Liver (tissue), 9 donors: ENCODE measurements around the gene GBX1. TPM values are rescaled to one million over a fixed set of nuclear protein-coding genes. Genes with fewer than 3 reads are reported as not detected.

Experiments used
- DNase-seq: peaks from one replicate; pipeline ENCODE4 v3.0.0-alpha.2; 2017; ENCODE audit warnings: low spot score
- H3K27ac ChIP-seq, 2 donors: one replicate each; pipeline ENCODE4 v1.7.0; 2013; ENCODE audit warnings: inconsistent platforms in 2 of 2, low read length in 2 of 2, control low read depth in 1 of 2, low read depth in 1 of 2, mild to moderate bottlenecking in 1 of 2
- H3K27me3 ChIP-seq, 4 donors: one replicate each; pipeline versions ENCODE4 v1.6.1 to v1.7.0; 2013; ENCODE audit warnings: low read length in 3 of 4, inconsistent platforms in 1 of 4, mild to moderate bottlenecking in 1 of 4, moderate library complexity in 1 of 4; ENCODE audit not compliant: control insufficient read depth in 4 of 4, insufficient read depth in 4 of 4
- H3K36me3 ChIP-seq, 4 donors: one replicate each; pipeline versions ENCODE4 v1.6.1 to v1.7.0; 2013; ENCODE audit warnings: low read length in 3 of 4, mild to moderate bottlenecking in 3 of 4, low read depth in 1 of 4, moderate library complexity in 1 of 4; ENCODE audit not compliant: control insufficient read depth in 4 of 4, insufficient read depth in 3 of 4
- H3K4me1 ChIP-seq, 4 donors: one replicate each; pipeline versions ENCODE4 v1.6.1 to v1.7.0; 2013; ENCODE audit warnings: low read length in 3 of 4, mild to moderate bottlenecking in 3 of 4, moderate library complexity in 1 of 4; ENCODE audit not compliant: control insufficient read depth in 4 of 4, insufficient read depth in 4 of 4
- H3K4me3 ChIP-seq, 3 donors: one replicate each; pipeline versions ENCODE4 v1.6.1 to v1.7.0; 2013; ENCODE audit warnings: low read length in 3 of 3, control low read depth in 1 of 3, low read depth in 1 of 3, mild to moderate bottlenecking in 1 of 3
- H3K9ac ChIP-seq, 2 donors: one replicate each; pipeline ENCODE4 v1.7.0; 2013; ENCODE audit warnings: low read length in 2 of 2, mild to moderate bottlenecking in 2 of 2, moderate library complexity in 2 of 2, control low read depth in 1 of 2, low read depth in 1 of 2
- H3K9me3 ChIP-seq, 4 donors: one replicate each; pipeline versions ENCODE4 v1.6.1 to v1.7.0; 2013; ENCODE audit warnings: low read length in 3 of 4; ENCODE audit not compliant: control insufficient read depth in 4 of 4
- EGR1 ChIP-seq, 2 donors: IDR thresholded peaks; 2 replicates each; pipeline ENCODE4 v1.6.1; 2016 to 2018; ENCODE audit warnings: antibody characterized with exemption in 2 of 2, low read depth in 2 of 2
- FOXA1 ChIP-seq: IDR thresholded peaks from 2 replicates; pipeline ENCODE4 v1.6.1; 2016; ENCODE audit warnings: antibody characterized with exemption
- FOXA2 ChIP-seq: IDR thresholded peaks from 2 replicates; pipeline ENCODE4 v1.6.1; 2016; ENCODE audit warnings: antibody characterized with exemption
- GABPA ChIP-seq, 2 donors: IDR thresholded peaks in 1 of 2; conservative IDR thresholded peaks in 1 of 2; 2 replicates each; pipeline ENCODE4 v1.6.1; 2016; ENCODE audit warnings: antibody characterized with exemption in 2 of 2, mild to moderate bottlenecking in 1 of 2, moderate library complexity in 1 of 2
- HNF4A ChIP-seq, 2 donors: conservative IDR thresholded peaks; 2 replicates each; pipeline ENCODE4 v1.6.1; 2016; ENCODE audit warnings: antibody characterized with exemption in 2 of 2, mild to moderate bottlenecking in 2 of 2
- HNF4G ChIP-seq: IDR thresholded peaks from 2 replicates; pipeline ENCODE4 v1.6.1; 2016; ENCODE audit warnings: antibody characterized with exemption
- JUND ChIP-seq, 2 donors: IDR thresholded peaks; 2 replicates each; pipeline ENCODE4 v1.6.1; 2016; ENCODE audit warnings: antibody characterized with exemption in 2 of 2
- MAX ChIP-seq: IDR thresholded peaks from 2 replicates; pipeline ENCODE4 v1.6.1; 2016; ENCODE audit warnings: antibody characterized with exemption
- NR2F2 ChIP-seq: IDR thresholded peaks from 2 replicates; pipeline ENCODE4 v1.6.1; 2016; ENCODE audit warnings: antibody characterized with exemption
- RAD21 ChIP-seq, 2 donors: IDR thresholded peaks; 2 replicates each; pipeline ENCODE4 v1.6.1; 2016; ENCODE audit warnings: antibody characterized with exemption in 2 of 2, mild to moderate bottlenecking in 2 of 2
- SP1 ChIP-seq: IDR thresholded peaks from 2 replicates; pipeline ENCODE4 v1.6.1; 2018; ENCODE audit warnings: antibody characterized with exemption, mild to moderate bottlenecking
- TAF1 ChIP-seq: conservative IDR thresholded peaks from 2 replicates; pipeline ENCODE4 v1.6.1; 2016; ENCODE audit warnings: antibody characterized with exemption, mild to moderate bottlenecking
- WGBS: extraction: QIAGEN DNeasy Blood & Tissue Kit; methylation state at CpG from one replicate; pipeline ENCODE4 v1.1.7; 2013; 5-methylcytosine and 5-hydroxymethylcytosine counted together
- polyA plus RNA-seq, 2 donors: library from polyadenylated mRNA; stranded (reverse) in 1 of 2; unstranded in 1 of 2; fragments of 200-250 nt in 1 of 2; fragments of >200 nt in 1 of 2; fragmentation: Nextera tagmentation in 1 of 2; extraction: Ambion mirVana in 1 of 2; gene quantifications; one replicate each; pipeline versions ENCODE4 v1.2.1 to v1.2.3, GENCODE V29; 2013 to 2015
- total RNA-seq, 2 donors: library from RNA; depleted of rRNA; stranded (reverse); fragments of >200 nt; gene quantifications; one replicate each; pipeline ENCODE4 v1.2.3, GENCODE V29; 2014
- TF ChIP-seq, protein P1 (sequence below): fragments of 150-350 bp; IDR thresholded peaks from 2 replicates; pipeline ENCODE4 v1.5.1; 2017; ENCODE audit warnings: improper control_type of control experiment, low read depth, low read length; ENCODE audit not compliant: missing input control
- TF ChIP-seq, protein P2 (sequence below): IDR thresholded peaks from 2 replicates; pipeline ENCODE4 v1.6.1; 2016; ENCODE audit warnings: antibody characterized with exemption, mild to moderate bottlenecking
- TF ChIP-seq, protein P3 (sequence below): IDR thresholded peaks from 2 replicates; pipeline ENCODE4 v1.6.1; 2016; ENCODE audit warnings: antibody characterized with exemption
- TF ChIP-seq, protein P4 (sequence below): IDR thresholded peaks from 2 replicates; pipeline ENCODE4 v1.6.1; 2016; ENCODE audit warnings: antibody characterized with exemption
- donor health status: healthy.
- donor health status: healthy.
- donor health status: healthy.
- donor health status: healthy.
- donor health status: healthy.

Gene GBX1
- total and polyA plus RNA-seq, 4 donors, result not detected

- Histone ChIP-seq H3K36me3 (peaks cover 5 to 37% (median 12%) of the 10 kb centered on the region in 4 donors), H3K27me3 (no peaks in the 10 kb centered on the region), H3K9ac (no peak overlapping the region), H3K4me3 (no peak overlapping the region), H3K27ac (no peak overlapping the region), H3K9me3 (no peaks in the 10 kb centered on the region), H3K4me1 (no peaks in the 10 kb centered on the region)
- TF ChIP-seq GABPA (IDR thresholded peaks at IDR 0.05 in 1 of 2, conservative IDR thresholded peaks at IDR 0.05 in 1 of 2) (no peak), RAD21 (IDR thresholded peaks at IDR 0.05) (no peak), FOXA2 (no peak), EGR1 (IDR thresholded peaks at IDR 0.05; ENCODE audit: low read depth in 2 of 2) (no peak), FOXA1 (no peak), MAX (no peak), HNF4A (conservative IDR thresholded peaks at IDR 0.05) (no peak), TAF1 (no peak), JUND (IDR thresholded peaks at IDR 0.05) (no peak)
- TF ChIP-seq, protein P1, sequence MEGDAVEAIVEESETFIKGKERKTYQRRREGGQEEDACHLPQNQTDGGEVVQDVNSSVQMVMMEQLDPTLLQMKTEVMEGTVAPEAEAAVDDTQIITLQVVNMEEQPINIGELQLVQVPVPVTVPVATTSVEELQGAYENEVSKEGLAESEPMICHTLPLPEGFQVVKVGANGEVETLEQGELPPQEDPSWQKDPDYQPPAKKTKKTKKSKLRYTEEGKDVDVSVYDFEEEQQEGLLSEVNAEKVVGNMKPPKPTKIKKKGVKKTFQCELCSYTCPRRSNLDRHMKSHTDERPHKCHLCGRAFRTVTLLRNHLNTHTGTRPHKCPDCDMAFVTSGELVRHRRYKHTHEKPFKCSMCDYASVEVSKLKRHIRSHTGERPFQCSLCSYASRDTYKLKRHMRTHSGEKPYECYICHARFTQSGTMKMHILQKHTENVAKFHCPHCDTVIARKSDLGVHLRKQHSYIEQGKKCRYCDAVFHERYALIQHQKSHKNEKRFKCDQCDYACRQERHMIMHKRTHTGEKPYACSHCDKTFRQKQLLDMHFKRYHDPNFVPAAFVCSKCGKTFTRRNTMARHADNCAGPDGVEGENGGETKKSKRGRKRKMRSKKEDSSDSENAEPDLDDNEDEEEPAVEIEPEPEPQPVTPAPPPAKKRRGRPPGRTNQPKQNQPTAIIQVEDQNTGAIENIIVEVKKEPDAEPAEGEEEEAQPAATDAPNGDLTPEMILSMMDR, result no peak
- no peak for DNase-seq
- 91% methylated on average over 12 of the region's 12 CpGs for WGBS
These were observed 49.9 kb downstream of the GBX1 start for GRCh38 chr7:151117565-151117964.

GRCh38 chr7:151116603-151117440 is 50.7 kb downstream of the GBX1 start:
- no peak for TF ChIP-seq HNF4A (conservative IDR thresholded peaks at IDR 0.05)
- no peak for TF ChIP-seq MAX
- no peak for TF ChIP-seq EGR1 (IDR thresholded peaks at IDR 0.05; ENCODE audit: low read depth in 2 of 2)
- no peak for TF ChIP-seq FOXA1
- TF ChIP-seq, protein P2, sequence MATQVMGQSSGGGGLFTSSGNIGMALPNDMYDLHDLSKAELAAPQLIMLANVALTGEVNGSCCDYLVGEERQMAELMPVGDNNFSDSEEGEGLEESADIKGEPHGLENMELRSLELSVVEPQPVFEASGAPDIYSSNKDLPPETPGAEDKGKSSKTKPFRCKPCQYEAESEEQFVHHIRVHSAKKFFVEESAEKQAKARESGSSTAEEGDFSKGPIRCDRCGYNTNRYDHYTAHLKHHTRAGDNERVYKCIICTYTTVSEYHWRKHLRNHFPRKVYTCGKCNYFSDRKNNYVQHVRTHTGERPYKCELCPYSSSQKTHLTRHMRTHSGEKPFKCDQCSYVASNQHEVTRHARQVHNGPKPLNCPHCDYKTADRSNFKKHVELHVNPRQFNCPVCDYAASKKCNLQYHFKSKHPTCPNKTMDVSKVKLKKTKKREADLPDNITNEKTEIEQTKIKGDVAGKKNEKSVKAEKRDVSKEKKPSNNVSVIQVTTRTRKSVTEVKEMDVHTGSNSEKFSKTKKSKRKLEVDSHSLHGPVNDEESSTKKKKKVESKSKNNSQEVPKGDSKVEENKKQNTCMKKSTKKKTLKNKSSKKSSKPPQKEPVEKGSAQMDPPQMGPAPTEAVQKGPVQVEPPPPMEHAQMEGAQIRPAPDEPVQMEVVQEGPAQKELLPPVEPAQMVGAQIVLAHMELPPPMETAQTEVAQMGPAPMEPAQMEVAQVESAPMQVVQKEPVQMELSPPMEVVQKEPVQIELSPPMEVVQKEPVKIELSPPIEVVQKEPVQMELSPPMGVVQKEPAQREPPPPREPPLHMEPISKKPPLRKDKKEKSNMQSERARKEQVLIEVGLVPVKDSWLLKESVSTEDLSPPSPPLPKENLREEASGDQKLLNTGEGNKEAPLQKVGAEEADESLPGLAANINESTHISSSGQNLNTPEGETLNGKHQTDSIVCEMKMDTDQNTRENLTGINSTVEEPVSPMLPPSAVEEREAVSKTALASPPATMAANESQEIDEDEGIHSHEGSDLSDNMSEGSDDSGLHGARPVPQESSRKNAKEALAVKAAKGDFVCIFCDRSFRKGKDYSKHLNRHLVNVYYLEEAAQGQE, result no peak
- TF ChIP-seq, protein P3, sequence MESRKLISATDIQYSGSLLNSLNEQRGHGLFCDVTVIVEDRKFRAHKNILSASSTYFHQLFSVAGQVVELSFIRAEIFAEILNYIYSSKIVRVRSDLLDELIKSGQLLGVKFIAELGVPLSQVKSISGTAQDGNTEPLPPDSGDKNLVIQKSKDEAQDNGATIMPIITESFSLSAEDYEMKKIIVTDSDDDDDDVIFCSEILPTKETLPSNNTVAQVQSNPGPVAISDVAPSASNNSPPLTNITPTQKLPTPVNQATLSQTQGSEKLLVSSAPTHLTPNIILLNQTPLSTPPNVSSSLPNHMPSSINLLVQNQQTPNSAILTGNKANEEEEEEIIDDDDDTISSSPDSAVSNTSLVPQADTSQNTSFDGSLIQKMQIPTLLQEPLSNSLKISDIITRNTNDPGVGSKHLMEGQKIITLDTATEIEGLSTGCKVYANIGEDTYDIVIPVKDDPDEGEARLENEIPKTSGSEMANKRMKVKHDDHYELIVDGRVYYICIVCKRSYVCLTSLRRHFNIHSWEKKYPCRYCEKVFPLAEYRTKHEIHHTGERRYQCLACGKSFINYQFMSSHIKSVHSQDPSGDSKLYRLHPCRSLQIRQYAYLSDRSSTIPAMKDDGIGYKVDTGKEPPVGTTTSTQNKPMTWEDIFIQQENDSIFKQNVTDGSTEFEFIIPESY, result no peak
- TF ChIP-seq TAF1, result no peak
- TF ChIP-seq, protein P1, result no peak
- TF ChIP-seq GABPA (IDR thresholded peaks at IDR 0.05 in 1 of 2, conservative IDR thresholded peaks at IDR 0.05 in 1 of 2), result no peak
- no peak for TF ChIP-seq FOXA2
- TF ChIP-seq, protein P4, sequence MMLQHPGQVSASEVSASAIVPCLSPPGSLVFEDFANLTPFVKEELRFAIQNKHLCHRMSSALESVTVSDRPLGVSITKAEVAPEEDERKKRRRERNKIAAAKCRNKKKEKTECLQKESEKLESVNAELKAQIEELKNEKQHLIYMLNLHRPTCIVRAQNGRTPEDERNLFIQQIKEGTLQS, result no peak
- TF ChIP-seq NR2F2, result no peak
- TF ChIP-seq SP1, result no peak
- TF ChIP-seq HNF4G, result no peak
- TF ChIP-seq RAD21 (IDR thresholded peaks at IDR 0.05), result no peak
- Histone ChIP-seq H3K9me3 (no peaks in the 10 kb centered on the region), H3K9ac (no peak overlapping the region), H3K27ac (no peak overlapping the region), H3K36me3 (peaks cover 5 to 37% (median 12%) of the 10 kb centered on the region in 4 donors), H3K4me1 (no peaks in the 10 kb centered on the region), H3K27me3 (no peaks in the 10 kb centered on the region), H3K4me3 (no peak overlapping the region)
- 95% methylated on average over 27 of the region's 27 CpGs for WGBS
- no peak for DNase-seq
